Upper lobe of left lung (tissue), 4 donors: ENCODE results near the gene ANAPC16.

Experiments used
- CTCF ChIP-seq, 6 experiments: fragments of 450-650 bp in 4 of 6; fragments of 200-600 bp in 2 of 6; sonication (generic) in 2 of 6; IDR thresholded peaks; one replicate each; pipeline ENCODE4 v1.5.1; 2016 to 2019; ENCODE audit warnings: antibody characterized with exemption in 6 of 6
- EP300 ChIP-seq, 4 donors: sonication (generic); formaldehyde crosslinking; IDR thresholded peaks; one replicate each; pipeline ENCODE4 v1.5.1; 2017; ENCODE audit warnings: antibody characterized with exemption in 4 of 4, control low read depth in 2 of 4
- POLR2AphosphoS5 ChIP-seq, 2 donors: sonication (generic); formaldehyde crosslinking; IDR thresholded peaks; one replicate each; pipeline ENCODE4 v1.5.1; 2017; ENCODE audit warnings: antibody characterized with exemption in 2 of 2

GRCh38 chr10:72186982-72187330 lies 28.9 kb upstream of the ANAPC16 start:
- TF ChIP-seq CTCF (IDR thresholded peaks at IDR 0.05) = no peak
- no peak for TF ChIP-seq EP300 (IDR thresholded peaks at IDR 0.05)
- no peak for TF ChIP-seq POLR2AphosphoS5 (IDR thresholded peaks at IDR 0.05)
